Measurements from ENCODE around the gene MAPK8IP1. TPM values are rescaled to one million over a fixed set of nuclear protein-coding genes. Genes with fewer than 3 reads are reported as not detected.
A peak's percentile ranks its signal among the peaks of the same experiment; 100 is the strongest.
"Not testable (repeated sequence)": the region's sequence is repeated elsewhere in the genome, so short reads cannot be mapped to it uniquely, and the experiment has no call there.

The MAPK8IP1 gene
- total RNA-seq, 1 donor from 2014 or later = 11.5 TPM

- peak; percentile 63 to 78 for DNase-seq (ENCODE audit: low spot score in 2 of 2, unreplicated experiment in 2 of 2)
- Mint-ChIP-seq H3K36me3 (no peaks in the 10 kb centered on the region), H3K4me3 (peak overlapping the region; percentile 69), H3K27me3 (ENCODE audit: low read depth) (peaks cover 5% of the 10 kb centered on the region), H3K4me1 (peaks cover 11% of the 10 kb centered on the region), H3K9me3 (no peaks in the 10 kb centered on the region), H3K27ac (peak overlapping the region; percentile 61)
- TF ChIP-seq CTCF (IDR thresholded peaks at IDR 0.05; ENCODE audit: unreplicated experiment) = no peak
Observed at GRCh38 chr11:45899448-45900174, 14.2 kb downstream of the MAPK8IP1 start.

GRCh38 chr11:45900175-45900800 is 14.8 kb downstream of the MAPK8IP1 start:
- not testable (repeated sequence) for H3K27ac Mint-ChIP-seq

GRCh38 chr11:45900916-45901617 is 15.6 kb downstream of the MAPK8IP1 start:
- Mint-ChIP-seq H3K27me3 (ENCODE audit: low read depth) (peaks cover 5% of the 10 kb centered on the region), H3K27ac (no peak overlapping the region), H3K4me3 (peak overlapping the region; percentile 74), H3K36me3 (no peaks in the 10 kb centered on the region), H3K4me1 (peaks cover 11% of the 10 kb centered on the region), H3K9me3 (no peaks in the 10 kb centered on the region)
- TF ChIP-seq CTCF (IDR thresholded peaks at IDR 0.05; ENCODE audit: unreplicated experiment) = no peak
- DNase-seq (ENCODE audit: low spot score in 2 of 2, unreplicated experiment in 2 of 2) = no peak

More at GRCh38 chr11:45900175-45900800, 14.8 kb downstream of the MAPK8IP1 start:
- DNase-seq (ENCODE audit: low spot score in 2 of 2, unreplicated experiment in 2 of 2) = peak in 1 of 2 experiments; percentile 45
- H3K4me1 Mint-ChIP-seq = peaks cover 11% of the 10 kb centered on the region
- H3K27me3 Mint-ChIP-seq (ENCODE audit: low read depth); H3K9me3 Mint-ChIP-seq; H3K36me3 Mint-ChIP-seq: not testable (repeated sequence)
- H3K4me3 Mint-ChIP-seq = peak overlapping the region; percentile 74

- H3K9me3 Mint-ChIP-seq = no peaks in the 10 kb centered on the region
- peaks cover 5% of the 10 kb centered on the region for H3K27me3 Mint-ChIP-seq (ENCODE audit: low read depth)
- H3K4me3 Mint-ChIP-seq = no peak overlapping the region
Observed at GRCh38 chr11:45901626-45902025, 16.2 kb downstream of the MAPK8IP1 start.

GRCh38 chr11:45902452-45903380 is 17.3 kb downstream of the MAPK8IP1 start:
- Mint-ChIP-seq H3K4me3 (no peak overlapping the region), H3K4me1 (peaks cover 8% of the 10 kb centered on the region), H3K27ac (no peak overlapping the region), H3K36me3 (no peaks in the 10 kb centered on the region), H3K9me3 (no peaks in the 10 kb centered on the region), H3K27me3 (ENCODE audit: low read depth) (peaks cover 5% of the 10 kb centered on the region)
- no peak for DNase-seq (ENCODE audit: low spot score in 2 of 2, unreplicated experiment in 2 of 2)
- TF ChIP-seq CTCF (IDR thresholded peaks at IDR 0.05; ENCODE audit: unreplicated experiment) = no peak

More at GRCh38 chr11:45901626-45902025, 16.2 kb downstream of the MAPK8IP1 start:
- DNase-seq (ENCODE audit: low spot score in 2 of 2, unreplicated experiment in 2 of 2) = no peak
- H3K27ac Mint-ChIP-seq = no peak overlapping the region
- H3K4me1 Mint-ChIP-seq = peaks cover 8% of the 10 kb centered on the region
- H3K36me3 Mint-ChIP-seq = no peaks in the 10 kb centered on the region
- no peak for TF ChIP-seq CTCF (IDR thresholded peaks at IDR 0.05; ENCODE audit: unreplicated experiment)
